Measurements from ENCODE around the gene HSF4. TPM values are rescaled to one million over a fixed set of nuclear protein-coding genes. Genes with fewer than 3 reads are reported as not detected.

HSF4 gene
- total and polyA plus RNA-seq, 4 donors = 5.1 to 62.5 (median 21.0) TPM

DNA sequence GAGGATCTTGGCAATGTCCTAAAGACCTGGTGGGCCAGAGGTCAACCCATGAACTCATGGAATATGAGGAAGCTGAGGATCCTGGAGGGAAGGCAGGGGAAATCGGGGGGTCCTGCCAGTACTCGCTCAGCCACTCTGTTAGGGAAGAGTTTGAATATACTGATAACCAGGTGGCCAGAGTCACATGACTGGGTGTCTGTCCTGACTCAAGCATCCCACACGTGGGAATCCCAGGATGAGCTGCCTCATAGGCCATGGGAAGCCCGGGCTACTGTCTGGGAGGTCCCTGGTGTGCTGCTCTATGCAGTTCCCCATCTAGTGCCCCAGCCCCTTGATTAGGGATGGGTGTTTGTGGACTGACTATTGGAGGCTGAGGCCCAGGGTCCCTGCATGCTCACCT, 23.8 kb downstream of the HSF4 start:
- Histone ChIP-seq H3K9ac (ENCODE audit: insufficient read depth in 1 of 2, low read length in 2 of 2) (no peak overlapping the region), H3K9me3 (ENCODE audit: control insufficient read depth in 4 of 4, insufficient read depth in 3 of 4, low read length in 3 of 4) (no peaks in the 10 kb centered on the region), H3K4me3 (no peak overlapping the region), H3K27ac (ENCODE audit: low read depth in 1 of 2, low read length in 1 of 2) (no peak overlapping the region), H3K36me3 (ENCODE audit: control insufficient read depth in 4 of 4, insufficient read depth in 4 of 4, low read length in 4 of 4) (no peaks in the 10 kb centered on the region), H3K27me3 (ENCODE audit: control insufficient read depth in 3 of 3, insufficient read depth in 3 of 3, low read length in 2 of 3) (no peaks in the 10 kb centered on the region), H3K4me1 (ENCODE audit: control insufficient read depth in 5 of 5, insufficient read depth in 5 of 5, low read length in 5 of 5) (peaks cover 8 to 38% (median 18%) of the 10 kb centered on the region in 5 donors)
- ATAC-seq (ENCODE audit: insufficient read depth, low FRiP score) (no peak), DNase-seq (no peak)
- 83 to 85% methylated on average over 4 of the region's 4 CpGs for WGBS, 2 donors
- no peak for TF ChIP-seq CTCF (IDR thresholded peaks at IDR 0.05; ENCODE audit: control extremely low read depth, extremely low read depth)

DNA sequence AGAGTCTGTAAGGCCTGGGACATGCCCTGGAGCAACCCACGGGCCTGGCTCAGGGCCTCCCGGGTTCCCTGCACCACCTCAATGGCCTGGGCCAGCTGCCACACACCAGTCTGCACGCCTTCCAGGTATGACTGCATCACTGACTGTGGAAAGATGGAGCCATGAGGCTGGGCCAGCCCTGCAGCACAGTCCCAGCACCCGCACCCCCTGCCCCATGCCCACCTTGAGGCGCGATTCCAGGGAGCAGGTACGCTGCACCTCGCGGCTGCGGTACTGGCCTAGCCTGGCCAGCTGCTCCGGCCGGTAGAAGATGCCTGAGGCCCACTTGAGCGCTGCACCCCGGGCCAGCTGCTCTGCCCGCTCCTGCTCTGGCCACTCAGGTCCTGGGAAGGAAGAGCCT, 24.3 kb downstream of the HSF4 start:
- H3K9ac ChIP-seq (ENCODE audit: insufficient read depth in 1 of 2, low read length in 2 of 2) = no peak overlapping the region
- no peaks in the 10 kb centered on the region for H3K9me3 ChIP-seq (ENCODE audit: control insufficient read depth in 4 of 4, insufficient read depth in 3 of 4, low read length in 3 of 4)
- peaks cover 8 to 41% (median 18%) of the 10 kb centered on the region in 5 donors for H3K4me1 ChIP-seq (ENCODE audit: control insufficient read depth in 5 of 5, insufficient read depth in 5 of 5, low read length in 5 of 5)
- H3K36me3 ChIP-seq (ENCODE audit: control insufficient read depth in 4 of 4, insufficient read depth in 4 of 4, low read length in 4 of 4) = peaks cover 0 to 1% (median 0%) of the 10 kb centered on the region in 4 donors
- no peak overlapping the region for H3K27ac ChIP-seq (ENCODE audit: low read depth in 1 of 2, low read length in 1 of 2)
- no peak for DNase-seq
- no peak for ATAC-seq (ENCODE audit: insufficient read depth, low FRiP score)
- 92 to 98% methylated on average over 15 of the region's 15 CpGs for whole genome bisulfite sequencing, 2 donors
- H3K27me3 ChIP-seq (ENCODE audit: control insufficient read depth in 3 of 3, insufficient read depth in 3 of 3, low read length in 2 of 3) = no peaks in the 10 kb centered on the region
- TF ChIP-seq CTCF (IDR thresholded peaks at IDR 0.05; ENCODE audit: control extremely low read depth, extremely low read depth) = no peak
- no peak overlapping the region for H3K4me3 ChIP-seq

GRCh38 chr16:67190041-67190440, 25.5 kb downstream of the HSF4 start, which contains the start of gene EXOC3L1:
EXOC3L1 (minus strand) TSS chr16:67190136; CDS start chr16:67189676, 460 bp downstream.
- peaks cover 8 to 33% (median 18%) of the 10 kb centered on the region in 5 donors for H3K4me1 ChIP-seq (ENCODE audit: control insufficient read depth in 5 of 5, insufficient read depth in 5 of 5, low read length in 5 of 5)
- WGBS, 2 donors = 33 to 42% methylated on average over 6 of the region's 6 CpGs
- H3K4me3 ChIP-seq = peak within 1 kb of the TSS; percentile 45
- H3K36me3 ChIP-seq (ENCODE audit: control insufficient read depth in 4 of 4, insufficient read depth in 4 of 4, low read length in 4 of 4) = peaks cover 6 to 11% (median 10%) of the 10 kb centered on the region in 4 donors
- DNase-seq (peak in 1 of 3 donors; percentile 22), ATAC-seq (ENCODE audit: insufficient read depth, low FRiP score) (no peak)
- no peaks in the 10 kb centered on the region for H3K27me3 ChIP-seq (ENCODE audit: control insufficient read depth in 3 of 3, insufficient read depth in 3 of 3, low read length in 2 of 3)
- H3K9me3 ChIP-seq (ENCODE audit: control insufficient read depth in 4 of 4, insufficient read depth in 3 of 4, low read length in 3 of 4) = no peaks in the 10 kb centered on the region
- peak within 1 kb of the TSS in 1 of 2 donors; percentile 56 for H3K27ac ChIP-seq (ENCODE audit: low read depth in 1 of 2, low read length in 1 of 2)
- H3K9ac ChIP-seq (ENCODE audit: insufficient read depth in 1 of 2, low read length in 2 of 2) = no peak within 1 kb of the TSS
- TF ChIP-seq CTCF (IDR thresholded peaks at IDR 0.05; ENCODE audit: control extremely low read depth, extremely low read depth) = no peak

All from lung (tissue), 12 donors.